ENCODE measurements around the gene FBXL17. TPM values are rescaled to one million over a fixed set of nuclear protein-coding genes. Genes with fewer than 3 reads are reported as not detected.
A peak's percentile ranks its signal among the peaks of the same experiment; 100 is the strongest.

Gene FBXL17
- polyA plus RNA-seq, 1 experiment: 5.3 TPM

DNA sequence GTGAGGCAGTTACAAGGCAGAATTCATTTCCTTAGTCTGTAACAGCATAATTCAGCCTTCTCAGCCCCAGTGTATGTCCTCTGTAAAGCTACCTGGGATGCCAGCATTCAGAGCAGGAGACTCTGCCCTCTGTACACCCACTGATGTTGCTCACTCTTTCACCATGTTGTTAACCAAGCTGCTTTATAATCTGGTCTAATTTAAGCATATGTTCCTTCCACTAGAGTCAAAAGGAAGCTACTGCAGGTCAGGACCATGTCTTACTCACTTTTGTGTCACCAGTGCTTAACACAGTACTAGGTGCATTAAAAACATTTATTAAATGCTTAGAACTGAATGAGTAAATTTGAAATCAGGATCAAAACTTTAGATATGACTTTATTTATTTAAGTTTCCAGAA lies 185.6 kb downstream of the FBXL17 start:
- H3K27me3 ChIP-seq (ENCODE audit: control insufficient read depth, insufficient read depth, low read length): no peaks in the 10 kb centered on the region
- TF ChIP-seq, protein P1, sequence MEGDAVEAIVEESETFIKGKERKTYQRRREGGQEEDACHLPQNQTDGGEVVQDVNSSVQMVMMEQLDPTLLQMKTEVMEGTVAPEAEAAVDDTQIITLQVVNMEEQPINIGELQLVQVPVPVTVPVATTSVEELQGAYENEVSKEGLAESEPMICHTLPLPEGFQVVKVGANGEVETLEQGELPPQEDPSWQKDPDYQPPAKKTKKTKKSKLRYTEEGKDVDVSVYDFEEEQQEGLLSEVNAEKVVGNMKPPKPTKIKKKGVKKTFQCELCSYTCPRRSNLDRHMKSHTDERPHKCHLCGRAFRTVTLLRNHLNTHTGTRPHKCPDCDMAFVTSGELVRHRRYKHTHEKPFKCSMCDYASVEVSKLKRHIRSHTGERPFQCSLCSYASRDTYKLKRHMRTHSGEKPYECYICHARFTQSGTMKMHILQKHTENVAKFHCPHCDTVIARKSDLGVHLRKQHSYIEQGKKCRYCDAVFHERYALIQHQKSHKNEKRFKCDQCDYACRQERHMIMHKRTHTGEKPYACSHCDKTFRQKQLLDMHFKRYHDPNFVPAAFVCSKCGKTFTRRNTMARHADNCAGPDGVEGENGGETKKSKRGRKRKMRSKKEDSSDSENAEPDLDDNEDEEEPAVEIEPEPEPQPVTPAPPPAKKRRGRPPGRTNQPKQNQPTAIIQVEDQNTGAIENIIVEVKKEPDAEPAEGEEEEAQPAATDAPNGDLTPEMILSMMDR (IDR thresholded peaks at IDR 0.05; ENCODE audit: insufficient read depth, low read depth, low read length): no peak
- H3K4me3 ChIP-seq (ENCODE audit: low read depth, low read length): no peak overlapping the region
- CTCF ChIA-PET: interaction anchor here (0.6 kb wide), 1 partner anchor 15 kb away, joined by 4 read pairs; no protein-coding TSS in a partner anchor
- POLR2A ChIA-PET: no interaction called here
- DNase-seq (ENCODE audit: low read depth): no peak
- no peaks in the 10 kb centered on the region for H3K36me3 ChIP-seq (ENCODE audit: control insufficient read depth, insufficient read depth, low read length)

DNA sequence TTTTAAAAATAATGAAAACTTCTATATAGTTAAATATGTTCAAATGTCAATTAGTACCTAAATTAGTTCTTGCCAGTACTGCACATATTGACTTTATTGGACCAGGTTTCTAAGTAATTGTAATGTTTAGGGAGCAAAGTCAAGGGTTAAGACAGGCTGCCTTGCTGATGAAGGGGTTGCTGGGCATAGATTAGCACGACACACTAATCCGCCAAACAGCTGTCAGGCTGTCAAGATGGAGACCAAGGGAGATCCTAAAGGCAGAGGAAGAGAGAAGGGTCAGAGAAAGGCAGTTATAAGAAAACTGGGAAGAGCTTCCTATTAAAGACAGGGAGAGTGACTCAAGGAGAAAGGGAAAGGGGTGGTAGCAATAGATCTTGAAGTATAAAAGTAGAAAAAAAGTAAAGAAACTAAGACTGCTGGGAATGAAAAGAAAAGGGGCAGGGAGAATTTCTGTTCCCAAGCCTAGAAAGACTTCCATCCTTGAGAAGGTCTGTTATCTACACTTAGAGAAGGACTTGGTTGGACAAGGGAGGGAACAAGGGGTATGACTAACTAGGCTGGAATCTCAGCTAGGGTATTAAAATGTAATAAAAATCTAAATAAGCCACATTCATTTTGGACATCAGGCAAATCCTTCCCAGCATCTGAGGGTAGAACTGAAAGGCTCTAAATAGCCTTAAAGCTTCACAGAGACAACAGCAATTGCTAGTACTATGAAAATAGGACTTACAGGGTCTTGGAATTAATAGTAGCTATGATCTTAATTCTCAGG lies 188.7 kb downstream of the FBXL17 start:
- DNase-seq (ENCODE audit: low read depth): peak; percentile 82
- H3K36me3 ChIP-seq (ENCODE audit: control insufficient read depth, insufficient read depth, low read length): no peaks in the 10 kb centered on the region
- H3K4me3 ChIP-seq (ENCODE audit: low read depth, low read length): no peak overlapping the region
- no peaks in the 10 kb centered on the region for H3K27me3 ChIP-seq (ENCODE audit: control insufficient read depth, insufficient read depth, low read length)
- CTCF ChIA-PET: no interaction called here
- TF ChIP-seq, protein P1 (IDR thresholded peaks at IDR 0.05; ENCODE audit: insufficient read depth, low read depth, low read length): no peak
- POLR2A ChIA-PET: interaction anchor here (0.6 kb wide), 1 partner anchor 362 kb away, joined by 3 read pairs; no protein-coding TSS in a partner anchor

DNA sequence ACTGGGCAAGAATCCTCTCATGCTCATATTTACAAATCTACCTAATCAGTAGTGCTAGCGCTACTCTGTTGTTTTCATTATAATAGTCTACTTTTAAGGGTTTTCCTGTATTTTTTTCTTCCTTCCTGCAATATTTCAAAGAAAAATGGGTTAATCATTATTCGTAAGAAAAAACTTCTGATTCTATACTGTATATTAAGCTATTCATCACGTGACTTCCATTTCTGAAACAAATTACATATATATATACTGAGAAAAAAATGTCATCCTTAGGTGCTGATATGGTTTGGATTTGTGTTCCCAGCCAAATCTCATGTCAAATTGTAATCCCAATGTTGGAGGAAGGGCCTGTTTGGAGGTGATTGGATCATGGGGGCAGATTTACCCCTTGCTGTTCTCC lies 197.0 kb downstream of the FBXL17 start:
- no peaks in the 10 kb centered on the region for H3K36me3 ChIP-seq (ENCODE audit: control insufficient read depth, insufficient read depth, low read length)
- TF ChIP-seq, protein P1 (IDR thresholded peaks at IDR 0.05; ENCODE audit: insufficient read depth, low read depth, low read length): no peak
- no peaks in the 10 kb centered on the region for H3K27me3 ChIP-seq (ENCODE audit: control insufficient read depth, insufficient read depth, low read length)
- ChIA-PET CTCF (no interaction called here), POLR2A (no interaction called here)
- DNase-seq (ENCODE audit: low read depth): no peak
- H3K4me3 ChIP-seq (ENCODE audit: low read depth, low read length): no peak overlapping the region

DNA sequence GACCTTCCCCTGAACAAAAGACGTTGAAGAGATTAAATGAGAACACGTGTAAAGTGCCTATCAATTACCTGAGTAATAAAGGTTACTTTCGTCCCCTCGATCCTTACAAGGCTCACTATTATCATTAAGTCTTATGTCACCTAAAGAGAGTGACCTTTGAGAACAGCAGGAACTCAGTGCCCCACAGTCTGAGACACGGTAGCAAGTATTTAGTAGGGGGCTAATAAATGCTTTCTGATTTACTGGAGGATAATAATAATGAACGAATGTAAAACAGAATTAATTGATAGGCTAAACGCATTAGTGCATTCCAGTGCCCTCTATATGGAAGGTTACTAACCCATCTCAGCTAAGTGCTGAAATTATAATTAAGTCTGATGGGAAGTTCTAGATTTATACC lies 199.9 kb downstream of the FBXL17 start:
- POLR2A ChIA-PET: no interaction called here
- Histone ChIP-seq H3K27me3 (ENCODE audit: control insufficient read depth, insufficient read depth, low read length) (no peaks in the 10 kb centered on the region), H3K36me3 (ENCODE audit: control insufficient read depth, insufficient read depth, low read length) (no peaks in the 10 kb centered on the region), H3K4me3 (ENCODE audit: low read depth, low read length) (no peak overlapping the region)
- CTCF ChIA-PET: interaction anchor here (0.6 to 1.0 kb wide), 2 partner anchors 15 to 164 kb away, joined by 3 to 4 read pairs; no protein-coding TSS in a partner anchor
- TF ChIP-seq, protein P1 (IDR thresholded peaks at IDR 0.05; ENCODE audit: insufficient read depth, low read depth, low read length): no peak
- no peak for DNase-seq (ENCODE audit: low read depth)

DNA sequence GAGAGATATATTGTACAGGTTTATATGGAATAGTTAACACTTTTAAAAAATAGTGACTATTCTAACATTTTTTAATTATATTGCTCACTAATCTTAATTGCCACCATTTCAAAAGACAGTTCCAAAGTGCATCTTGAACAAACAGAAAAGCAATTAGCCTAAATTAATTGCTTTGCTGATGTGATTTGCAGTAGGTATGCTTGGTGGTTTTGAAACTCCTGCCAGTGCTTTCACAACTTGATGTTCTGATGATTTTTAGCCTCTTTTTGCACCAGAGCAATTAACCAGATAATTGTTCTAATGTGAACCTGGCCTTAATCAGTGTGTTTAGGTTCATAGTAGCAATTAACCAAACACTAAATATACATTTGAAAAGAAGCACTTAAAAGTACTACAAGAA lies 207.6 kb downstream of the FBXL17 start:
- ChIA-PET CTCF (interaction anchor here (0.6 kb wide), 1 partner anchor 1389 kb away, joined by 3 read pairs; no protein-coding TSS in a partner anchor), POLR2A (no interaction called here)
- TF ChIP-seq, protein P1 (IDR thresholded peaks at IDR 0.05; ENCODE audit: insufficient read depth, low read depth, low read length): no peak
- Histone ChIP-seq H3K36me3 (ENCODE audit: control insufficient read depth, insufficient read depth, low read length) (no peaks in the 10 kb centered on the region), H3K4me3 (ENCODE audit: low read depth, low read length) (no peak overlapping the region), H3K27me3 (ENCODE audit: control insufficient read depth, insufficient read depth, low read length) (no peaks in the 10 kb centered on the region)
- no peak for DNase-seq (ENCODE audit: low read depth)
